Measurements from ENCODE around the gene HTR3A. TPM values are rescaled to one million over a fixed set of nuclear protein-coding genes. Genes with fewer than 3 reads are reported as not detected.

The HTR3A gene
- total RNA-seq, 1 donor from 2014 or later: 15.6 TPM

- TF ChIP-seq CTCF (IDR thresholded peaks at IDR 0.05): no peak
- H3K4me3 Mint-ChIP-seq: no peak overlapping the region
- ChIA-PET CTCF (interaction anchor here (5.6 to 11.4 kb wide), 3 partner anchors 13 to 271 kb away, joined by 66 to 279 read pairs (median 87); partner anchors contain the start of gene HTR3A), POLR2A (interaction anchor here (0.5 to 3.1 kb wide), 5 partner anchors 10 to 269 kb away, joined by 3 to 12 read pairs (median 5); no protein-coding TSS in a partner anchor)
- H3K9me3 Mint-ChIP-seq: no peaks in the 10 kb centered on the region
- DNase-seq: no peak
- no peak for ATAC-seq (ENCODE audit: low read depth)
- intact Hi-C loops (cut with micrococcal nuclease): loop anchor here (10.0 kb wide), 1 partner anchor 686 kb away; no protein-coding TSS in a partner anchor
- no peak overlapping the region for H3K27ac Mint-ChIP-seq
- H3K27me3 Mint-ChIP-seq: no peaks in the 10 kb centered on the region
- H3K36me3 Mint-ChIP-seq (ENCODE audit: low read depth): no peaks in the 10 kb centered on the region
- peaks cover 12% of the 10 kb centered on the region for H3K4me1 Mint-ChIP-seq
Observed at GRCh38 chr11:113991170-113991569, 16.3 kb downstream of the HTR3A start.

- TF ChIP-seq CTCF (IDR thresholded peaks at IDR 0.05): no peak
- no peak for DNase-seq
- Mint-ChIP-seq H3K4me3 (no peak overlapping the region), H3K9me3 (no peaks in the 10 kb centered on the region), H3K27ac (no peak overlapping the region), H3K27me3 (no peaks in the 10 kb centered on the region), H3K36me3 (ENCODE audit: low read depth) (no peaks in the 10 kb centered on the region), H3K4me1 (peaks cover 12% of the 10 kb centered on the region)
- intact Hi-C loops (cut with micrococcal nuclease): loop anchor here (10.0 kb wide), 1 partner anchor 687 kb away; no protein-coding TSS in a partner anchor
- POLR2A ChIA-PET: interaction anchor here (0.5 to 3.1 kb wide), 6 partner anchors 11 to 268 kb away, joined by 3 to 17 read pairs (median 7); no protein-coding TSS in a partner anchor
- CTCF ChIA-PET: interaction anchor here (1.2 to 11.4 kb wide), 5 partner anchors 14 to 271 kb away, joined by 3 to 279 read pairs (median 66); partner anchors contain the start of gene HTR3A
- no peak for ATAC-seq (ENCODE audit: low read depth)
Observed at GRCh38 chr11:113991718-113992458, 17.0 kb downstream of the HTR3A start.

GRCh38 chr11:113992459-113993110, 17.7 kb downstream of the HTR3A start:
- no peaks in the 10 kb centered on the region for H3K36me3 Mint-ChIP-seq (ENCODE audit: low read depth)
- ChIA-PET POLR2A (interaction anchor here (0.7 to 3.1 kb wide), 6 partner anchors 12 to 267 kb away, joined by 3 to 17 read pairs (median 8); no protein-coding TSS in a partner anchor), CTCF (interaction anchor here (0.9 to 11.4 kb wide), 9 partner anchors 14 to 270 kb away, joined by 3 to 279 read pairs (median 10); partner anchors contain the start of gene HTR3A)
- no peak for TF ChIP-seq CTCF (IDR thresholded peaks at IDR 0.05)
- no peak overlapping the region for H3K4me3 Mint-ChIP-seq
- no peak for ATAC-seq (ENCODE audit: low read depth)
- H3K27ac Mint-ChIP-seq: no peak overlapping the region
- H3K9me3 Mint-ChIP-seq: no peaks in the 10 kb centered on the region
- H3K27me3 Mint-ChIP-seq: peaks cover 4% of the 10 kb centered on the region
- intact Hi-C loops (cut with micrococcal nuclease): loop anchor here (10.0 kb wide), 1 partner anchor 688 kb away; no protein-coding TSS in a partner anchor
- H3K4me1 Mint-ChIP-seq: peaks cover 12% of the 10 kb centered on the region
- no peak for DNase-seq

DNA sequence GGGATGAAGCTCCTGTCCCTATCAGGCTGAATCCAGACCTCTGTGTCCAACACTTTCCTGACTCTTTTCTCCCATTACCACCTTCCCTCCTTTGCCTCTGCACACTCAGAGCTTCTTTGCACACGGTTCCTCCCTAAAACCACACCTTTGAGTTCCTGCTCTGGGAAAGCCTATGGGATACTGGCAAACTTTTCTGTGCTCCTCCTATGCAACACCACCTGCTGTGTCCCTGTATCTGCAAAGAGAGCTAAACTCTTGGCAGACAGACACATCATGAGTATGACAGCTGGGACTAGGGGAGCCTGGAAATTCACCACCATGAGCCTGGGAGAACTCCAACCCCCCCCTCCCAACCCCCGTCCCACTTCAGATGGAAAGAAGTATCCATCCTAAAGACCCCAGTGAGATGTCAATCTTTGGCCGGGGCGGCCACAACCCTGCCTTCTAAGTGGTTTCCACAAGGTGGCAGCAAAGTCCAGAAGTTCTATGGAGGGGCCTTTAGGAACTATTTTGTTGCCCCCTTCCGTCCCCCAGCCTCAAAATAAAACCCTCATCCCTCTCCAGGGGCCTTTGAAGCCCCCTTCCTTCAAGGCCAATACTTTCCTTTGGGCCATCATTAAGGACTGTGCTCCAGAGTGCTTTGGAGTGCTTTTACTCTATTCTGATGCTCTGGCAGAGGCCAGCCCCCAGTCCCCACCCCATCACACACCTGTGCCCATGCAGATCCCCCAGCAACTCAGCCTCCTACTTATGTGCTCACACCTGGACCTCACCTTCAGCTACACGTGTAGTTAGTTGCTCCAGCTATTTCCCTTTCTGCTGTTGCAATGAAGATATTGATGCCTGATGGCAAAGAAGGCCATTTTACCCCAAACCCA, 19.4 kb downstream of the HTR3A start:
- peak; percentile 74 for ATAC-seq (ENCODE audit: low read depth)
- DNase-seq: no peak
- no peaks in the 10 kb centered on the region for H3K9me3 Mint-ChIP-seq
- intact Hi-C loops (cut with micrococcal nuclease): loop anchor here (1.0 to 10.0 kb wide), 7 partner anchors 17 to 690 kb away; no protein-coding TSS in a partner anchor
- no peak overlapping the region for H3K27ac Mint-ChIP-seq
- ChIA-PET POLR2A (interaction anchor here (1.0 to 2.9 kb wide), 6 partner anchors 14 to 265 kb away, joined by 3 to 17 read pairs (median 4); no protein-coding TSS in a partner anchor), CTCF (interaction anchor here (0.5 to 11.4 kb wide), 18 partner anchors 9 to 268 kb away, joined by 3 to 279 read pairs (median 4); partner anchors contain the start of gene HTR3A)
- H3K4me3 Mint-ChIP-seq: no peak overlapping the region
- TF ChIP-seq CTCF (IDR thresholded peaks at IDR 0.05): no peak
- peaks cover 4% of the 10 kb centered on the region for H3K27me3 Mint-ChIP-seq
- no peaks in the 10 kb centered on the region for H3K36me3 Mint-ChIP-seq (ENCODE audit: low read depth)
- peaks cover 12% of the 10 kb centered on the region for H3K4me1 Mint-ChIP-seq
